ENCODE data around the gene GABRG3.

DNA sequence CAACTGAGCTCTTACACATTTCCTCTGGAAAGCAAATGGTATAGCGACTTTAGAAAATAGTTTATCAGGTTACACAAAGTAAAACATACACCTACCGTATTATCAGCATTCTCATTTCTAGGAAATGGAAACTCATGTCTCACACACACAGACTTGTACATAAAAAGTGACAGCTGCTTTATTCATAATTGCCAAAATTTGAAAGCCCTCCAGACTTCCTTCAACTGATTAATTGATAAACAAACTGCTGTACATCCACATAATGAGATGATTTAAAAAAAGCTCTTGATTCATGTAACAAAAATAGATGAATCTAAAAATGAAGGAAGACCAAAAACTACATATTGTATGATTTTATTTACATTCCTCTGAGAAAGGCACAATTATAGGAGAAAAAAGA is 425.5 kb downstream of the GABRG3 start:
- no peak for TF ChIP-seq EZH2phosphoT487 (conservative IDR thresholded peaks at IDR 0.05; ENCODE audit: low read length)
- TF ChIP-seq, protein P1, sequence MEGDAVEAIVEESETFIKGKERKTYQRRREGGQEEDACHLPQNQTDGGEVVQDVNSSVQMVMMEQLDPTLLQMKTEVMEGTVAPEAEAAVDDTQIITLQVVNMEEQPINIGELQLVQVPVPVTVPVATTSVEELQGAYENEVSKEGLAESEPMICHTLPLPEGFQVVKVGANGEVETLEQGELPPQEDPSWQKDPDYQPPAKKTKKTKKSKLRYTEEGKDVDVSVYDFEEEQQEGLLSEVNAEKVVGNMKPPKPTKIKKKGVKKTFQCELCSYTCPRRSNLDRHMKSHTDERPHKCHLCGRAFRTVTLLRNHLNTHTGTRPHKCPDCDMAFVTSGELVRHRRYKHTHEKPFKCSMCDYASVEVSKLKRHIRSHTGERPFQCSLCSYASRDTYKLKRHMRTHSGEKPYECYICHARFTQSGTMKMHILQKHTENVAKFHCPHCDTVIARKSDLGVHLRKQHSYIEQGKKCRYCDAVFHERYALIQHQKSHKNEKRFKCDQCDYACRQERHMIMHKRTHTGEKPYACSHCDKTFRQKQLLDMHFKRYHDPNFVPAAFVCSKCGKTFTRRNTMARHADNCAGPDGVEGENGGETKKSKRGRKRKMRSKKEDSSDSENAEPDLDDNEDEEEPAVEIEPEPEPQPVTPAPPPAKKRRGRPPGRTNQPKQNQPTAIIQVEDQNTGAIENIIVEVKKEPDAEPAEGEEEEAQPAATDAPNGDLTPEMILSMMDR (IDR thresholded peaks at IDR 0.05; ENCODE audit: insufficient read depth, low read length, poor library complexity, severe bottlenecking) = no peak
